Testis (tissue), 3 donors: ENCODE measurements around the gene PLEKHA7. TPM values are rescaled to one million over a fixed set of nuclear protein-coding genes. Genes with fewer than 3 reads are reported as not detected.

Experiments used
- DNase-seq: peaks from one replicate; pipeline ENCODE4 v3.0.0-alpha.2; 2019
- H3K27ac ChIP-seq, 2 donors: fragments of 200-600 bp; sonication (generic); one replicate each; pipeline ENCODE4 v1.5.1; 2019
- H3K27me3 ChIP-seq: fragments of 200-600 bp; sonication (generic); one replicate; pipeline ENCODE4 v1.5.1; 2019
- H3K36me3 ChIP-seq: fragments of 200-600 bp; sonication (generic); one replicate; pipeline ENCODE4 v1.5.1; 2017; ENCODE audit warnings: low read depth; ENCODE audit errors: missing control alignments
- H3K4me1 ChIP-seq: fragments of 200-600 bp; sonication (generic); one replicate; pipeline ENCODE4 v1.5.1; 2019
- H3K4me3 ChIP-seq, 2 donors: fragments of 200-600 bp; sonication (generic); one replicate each; pipeline ENCODE4 v1.5.1; 2017 to 2019
- H3K9me3 ChIP-seq: fragments of 200-600 bp; sonication (generic); one replicate; pipeline ENCODE4 v1.5.1; 2017
- CTCF ChIP-seq, 3 experiments: fragments of 450-650 bp in 2 of 3; fragments of 200-600 bp in 1 of 3; sonication (generic) in 1 of 3; IDR thresholded peaks; one replicate each; pipeline ENCODE4 v1.5.1; 2016 to 2019; ENCODE audit warnings: antibody characterized with exemption in 3 of 3, mild to moderate bottlenecking in 2 of 3, moderate library complexity in 1 of 3
- POLR2A ChIP-seq: fragments of 450-650 bp; IDR thresholded peaks from one replicate; pipeline ENCODE4 v1.6.1; 2017; ENCODE audit warnings: antibody characterized with exemption, mild to moderate bottlenecking, moderate library complexity
- WGBS, 2 donors: methylation state at CpG; one replicate each; pipeline ENCODE4 v1.1.5; 2018; 5-methylcytosine and 5-hydroxymethylcytosine counted together
- intact Hi-C: fragments of 100-400 bp; cut with DNase I; formaldehyde crosslinking; loops from one replicate; pipeline ENCODE4 v1.15.1; 2023; ENCODE audit warnings: low total_unique reads
- polyA plus RNA-seq: library from polyadenylated mRNA; stranded (reverse); fragments of 350-450 nt; fragmentation: Illumina TruSeq; extraction: RNeasy Lipid Tissue Mini Kit (QIAGEN cat#74804); gene quantifications from one replicate; pipeline ENCODE4 v1.2.3, GENCODE V29; 2014; ENCODE audit warnings: low read depth, low replicate concordance; ENCODE audit not compliant: insufficient read depth
- total RNA-seq, 2 donors: library from RNA; depleted of rRNA; stranded (reverse); fragments of >200 nt; gene quantifications; one replicate each; pipeline ENCODE4 v1.2.3, GENCODE V29; 2016

PLEKHA7 gene
- total and polyA plus RNA-seq, 3 donors from 2014 or later = 33.0 to 64.9 (median 63.9) TPM

- Histone ChIP-seq H3K4me3 (no peak overlapping the region), H3K4me1 (peaks cover 4% of the 10 kb centered on the region), H3K27me3 (no peaks in the 10 kb centered on the region), H3K9me3 (no peaks in the 10 kb centered on the region), H3K36me3 (no peaks in the 10 kb centered on the region), H3K27ac (no peak overlapping the region)
- intact Hi-C loops = no loop called here
- DNase-seq = no peak
- TF ChIP-seq POLR2A (no peak), CTCF (IDR thresholded peaks at IDR 0.05) (no peak)
Measured at GRCh38 chr11:16953663-16954062, 60.6 kb downstream of the PLEKHA7 start.

DNA sequence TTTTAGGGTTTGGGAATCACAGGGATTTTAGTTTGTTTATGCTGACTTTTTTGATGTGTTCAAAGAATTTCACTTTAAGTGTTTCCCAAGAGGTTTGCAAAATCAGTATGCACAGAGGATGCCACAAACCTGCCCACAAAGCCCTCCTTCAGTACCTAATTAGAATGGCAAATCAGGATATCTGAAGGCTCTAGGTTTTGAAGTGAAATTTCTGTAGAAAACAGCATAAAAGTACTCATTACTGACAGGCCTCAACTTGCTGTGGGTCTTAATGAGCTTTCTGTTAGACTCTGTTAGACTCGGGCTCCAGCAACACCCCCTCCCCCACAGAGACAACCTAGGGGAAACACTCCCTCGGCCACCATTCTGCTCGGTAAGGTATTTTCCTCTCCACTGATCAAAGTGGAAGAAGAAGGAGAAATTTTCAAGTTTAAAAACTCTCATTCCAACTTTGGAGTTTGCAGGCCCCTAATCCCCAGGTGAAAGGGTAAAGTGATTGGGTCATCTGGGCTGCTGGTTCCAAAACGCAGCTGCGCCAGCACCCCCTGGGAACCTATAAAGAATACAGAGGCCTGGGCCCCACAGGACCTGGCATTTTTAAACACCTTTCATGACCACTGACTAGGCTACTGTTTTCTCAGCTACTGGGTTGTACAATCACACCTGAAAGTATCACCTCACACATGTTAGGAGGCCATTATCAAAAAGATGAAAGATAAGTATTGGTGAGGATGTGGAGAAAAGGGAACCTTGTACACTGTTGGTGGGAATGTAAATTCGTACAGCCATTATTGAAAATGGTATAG, 67.5 kb downstream of the PLEKHA7 start:
- H3K27ac ChIP-seq = no peak overlapping the region
- H3K4me1 ChIP-seq = no peaks in the 10 kb centered on the region
- H3K27me3 ChIP-seq = no peaks in the 10 kb centered on the region
- H3K9me3 ChIP-seq = no peaks in the 10 kb centered on the region
- 83 to 87% methylated on average over 6 of the region's 6 CpGs for WGBS, 2 donors
- no peak for TF ChIP-seq CTCF (IDR thresholded peaks at IDR 0.05)
- no peak for TF ChIP-seq POLR2A
- no peaks in the 10 kb centered on the region for H3K36me3 ChIP-seq
- no peak for DNase-seq
- H3K4me3 ChIP-seq = no peak overlapping the region
- intact Hi-C loops = no loop called here

DNA sequence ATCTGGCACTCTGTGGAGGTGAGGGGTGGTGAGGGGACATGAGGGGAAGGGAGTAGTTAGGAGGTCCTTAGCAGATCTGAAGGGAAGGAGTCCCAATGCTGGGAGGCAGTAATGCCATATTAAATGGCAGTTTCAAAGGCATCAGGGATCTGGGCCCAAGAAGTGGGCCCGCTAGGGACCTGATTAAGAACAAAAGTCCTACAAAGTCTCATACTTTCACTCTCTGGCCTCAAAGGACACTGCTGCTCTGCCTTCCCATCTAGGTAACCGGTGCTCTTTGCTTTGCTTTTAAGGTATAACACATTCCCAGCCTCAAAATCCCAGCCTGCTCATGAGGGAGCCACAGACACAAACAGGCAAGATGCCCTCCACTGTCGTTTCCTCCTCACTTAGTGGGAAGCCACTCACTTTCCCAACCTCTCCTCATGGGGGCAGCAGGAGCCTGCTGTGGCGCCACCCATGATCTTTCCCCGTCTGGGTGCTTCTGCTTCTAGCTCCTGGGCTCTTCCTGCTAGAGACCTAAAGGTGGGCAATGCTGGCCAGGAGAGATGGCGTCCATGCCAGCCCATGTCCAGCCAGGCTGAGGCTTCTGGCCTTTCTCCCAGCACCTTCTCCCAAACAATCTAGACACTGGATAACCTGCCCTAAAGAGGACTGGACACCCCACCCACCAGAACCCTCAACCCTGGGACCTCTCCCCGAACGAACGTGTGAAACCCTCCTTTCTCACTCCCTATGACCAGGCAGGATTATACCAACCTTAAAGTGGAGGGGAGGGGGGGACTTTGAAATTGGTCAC, 68.3 kb downstream of the PLEKHA7 start:
- DNase-seq = peak; percentile 83
- intact Hi-C loops = no loop called here
- no peaks in the 10 kb centered on the region for H3K27me3 ChIP-seq
- H3K27ac ChIP-seq = no peak overlapping the region
- H3K4me3 ChIP-seq = no peak overlapping the region
- no peaks in the 10 kb centered on the region for H3K9me3 ChIP-seq
- no peaks in the 10 kb centered on the region for H3K4me1 ChIP-seq
- no peaks in the 10 kb centered on the region for H3K36me3 ChIP-seq
- TF ChIP-seq POLR2A (no peak), CTCF (IDR thresholded peaks at IDR 0.05) (peak; percentile 38 to 53 (median 50))
- 58 to 64% methylated on average over 9 of the region's 9 CpGs for WGBS, 2 donors

- Histone ChIP-seq H3K9me3 (no peaks in the 10 kb centered on the region), H3K4me3 (no peak overlapping the region), H3K36me3 (no peaks in the 10 kb centered on the region), H3K27ac (no peak overlapping the region), H3K4me1 (no peaks in the 10 kb centered on the region), H3K27me3 (no peaks in the 10 kb centered on the region)
- WGBS, 2 donors = 92 to 93% methylated on average over 3 of the region's 3 CpGs
- DNase-seq = no peak
- intact Hi-C loops = no loop called here
- no peak for TF ChIP-seq CTCF (IDR thresholded peaks at IDR 0.05)
- TF ChIP-seq POLR2A = no peak
Measured at GRCh38 chr11:16942911-16943310, 71.3 kb downstream of the PLEKHA7 start.
